OCI-LY7 (cell line): ENCODE data around the gene PPT2. TPM values are rescaled to one million over a fixed set of nuclear protein-coding genes. Genes with fewer than 3 reads are reported as not detected.

ENCODE experiments used
- BruUV-seq: library from RNA; stranded (reverse); fragments of 400-500 nt; replicated peaks from 2 replicates; lab custom pipeline; 2021; lab: Mats Ljungman, UMichigan
- CTCF ChIA-PET: fragments of 300-600 bp; sonication (Branson Sonifier 250); formaldehyde crosslinking; loops from one replicate; lab custom pipeline; 2022; ENCODE audit warnings: antibody characterized with exemption; ENCODE audit not compliant: unreplicated experiment; lab: Charles Lee
- POLR2A ChIA-PET: fragments of 300-600 bp; sonication (Branson Sonifier 250); formaldehyde crosslinking; loops from one replicate; lab custom pipeline; 2022; ENCODE audit warnings: antibody characterized with exemption; lab: Charles Lee
- DNase-seq: peaks from one replicate; pipeline ENCODE4 v3.0.0-alpha.2; 2015; ENCODE audit warnings: low spot score
- H2AFZ ChIP-seq: fragments of 200-600 bp; sonication (generic), shearing (Covaris generic); 2 replicates; pipeline ENCODE4 v1.6.1; 2014; ENCODE audit warnings: mild to moderate bottlenecking, antibody characterized with exemption, low read length, moderate library complexity
- H3K27ac ChIP-seq: fragments of 200-600 bp; sonication (generic); 2 replicates; pipeline ENCODE4 v1.5.1; 2014; ENCODE audit warnings: mixed run types, low read depth, mild to moderate bottlenecking, moderate library complexity, low read length, inconsistent platforms; ENCODE audit not compliant: poor library complexity, severe bottlenecking
- H3K36me3 ChIP-seq: fragments of 200-600 bp; sonication (generic); 2 replicates; pipeline ENCODE4 v1.6.1; 2014; ENCODE audit warnings: mild to moderate bottlenecking, antibody characterized with exemption, low read length, moderate library complexity, mixed read lengths; ENCODE audit not compliant: insufficient read depth
- H3K4me1 ChIP-seq: fragments of 200-600 bp; sonication (generic); 2 replicates; pipeline ENCODE4 v1.5.1; 2014; ENCODE audit warnings: mild to moderate bottlenecking, low read length; ENCODE audit not compliant: insufficient read depth, poor library complexity, severe bottlenecking
- H3K4me2 ChIP-seq: fragments of 200-600 bp; sonication (generic); 2 replicates; pipeline ENCODE4 v1.6.1; 2014; ENCODE audit warnings: mild to moderate bottlenecking, low read length
- H3K4me3 ChIP-seq: fragments of 200-600 bp; sonication (generic); 2 replicates; pipeline ENCODE4 v1.5.1; 2014; ENCODE audit warnings: mild to moderate bottlenecking, low read depth, low read length; ENCODE audit not compliant: poor library complexity, severe bottlenecking
- H3K79me2 ChIP-seq: fragments of 200-600 bp; sonication (generic); 2 replicates; pipeline ENCODE4 v1.6.1; 2016; ENCODE audit warnings: low read depth, mild to moderate bottlenecking, low read length, moderate library complexity, mixed read lengths; ENCODE audit not compliant: insufficient read depth
- H3K9me2 ChIP-seq: fragments of 200-600 bp; sonication (generic); 2 replicates; pipeline ENCODE4 v1.6.1; 2016; ENCODE audit warnings: mild to moderate bottlenecking, low read length, mixed read lengths; ENCODE audit not compliant: insufficient read depth
- H3K9me3 ChIP-seq: fragments of 200-600 bp; sonication (generic); 2 replicates; pipeline ENCODE4 v1.6.1; 2014; ENCODE audit warnings: mild to moderate bottlenecking, mixed run types, low read length, mixed read lengths
- H4K20me1 ChIP-seq: fragments of 200-600 bp; sonication (generic); 2 replicates; pipeline ENCODE4 v1.6.1; 2014; ENCODE audit warnings: mild to moderate bottlenecking, antibody characterized with exemption, low read length, moderate library complexity, mixed read lengths; ENCODE audit not compliant: insufficient read depth
- EZH2phosphoT487 ChIP-seq: fragments of 200-600 bp; sonication (generic); IDR thresholded peaks from 2 replicates; pipeline ENCODE4 v1.6.1; 2018; ENCODE audit warnings: low read depth, borderline replicate concordance, mild to moderate bottlenecking, mixed run types, antibody characterized with exemption, low read length, moderate library complexity, mixed read lengths
- intact Hi-C: fragments of 100-400 bp; cut with micrococcal nuclease; formaldehyde crosslinking; loops from one replicate; pipeline ENCODE4 v1.10.0; 2022; ENCODE audit not compliant: unreplicated experiment
- total RNA-seq, 2 experiments: library from RNA; depleted of rRNA in 1 of 2; stranded (reverse); fragments of >200 nt in 1 of 2; shearing (Covaris generic) in 1 of 2; gene quantifications; 2 replicates each; pipeline ENCODE4 v1.2.3, GENCODE V29; 2014 to 2022
- TF ChIP-seq, protein P1 (sequence below): fragments of 200-600 bp; sonication (generic); conservative IDR thresholded peaks from 2 replicates; pipeline ENCODE4 v1.5.1; 2014; ENCODE audit warnings: mild to moderate bottlenecking, antibody characterized with exemption, low read length, moderate library complexity, mixed read lengths

PPT2 gene
- total RNA-seq, 2 experiments from 2014 or later = 39.0 to 111 TPM

DNA sequence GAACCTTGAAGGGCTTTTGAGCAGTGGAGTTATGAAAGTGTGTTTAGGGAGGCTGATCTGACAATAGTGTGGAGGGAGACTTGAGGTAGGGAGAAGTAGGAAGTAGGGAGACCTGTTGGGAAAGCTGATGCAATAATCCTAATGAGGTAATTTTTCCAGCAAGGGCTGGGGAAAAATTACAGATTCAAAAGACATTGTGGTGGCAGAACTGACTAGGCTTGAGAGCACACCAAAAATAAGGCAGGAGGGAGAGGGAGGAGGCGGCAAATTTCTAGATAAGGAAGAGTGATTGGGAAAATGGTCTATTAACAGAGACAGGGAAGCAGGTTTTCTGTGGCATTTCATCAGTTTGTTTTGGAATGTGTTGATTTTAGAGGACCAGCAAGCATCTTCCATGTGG lies 7.7 kb upstream of the PPT2 start:
- no peak overlapping the region for H3K4me2 ChIP-seq
- H3K4me1 ChIP-seq = no peaks in the 10 kb centered on the region
- no peaks in the 10 kb centered on the region for H3K9me2 ChIP-seq
- no peak overlapping the region for H3K27ac ChIP-seq
- H3K36me3 ChIP-seq = no peaks in the 10 kb centered on the region
- H3K4me3 ChIP-seq = no peak overlapping the region
- DNase-seq = no peak
- intact Hi-C loops = no loop called here
- no peaks in the 10 kb centered on the region for H3K9me3 ChIP-seq
- H2AFZ ChIP-seq = no peak overlapping the region
- CTCF ChIA-PET = no interaction called here
- H4K20me1 ChIP-seq = no peaks in the 10 kb centered on the region
- no peaks in the 10 kb centered on the region for H3K79me2 ChIP-seq
- BruUV-seq = no TSS peak
- POLR2A ChIA-PET = no interaction called here
- TF ChIP-seq EZH2phosphoT487 = no peak
- TF ChIP-seq, protein P1, sequence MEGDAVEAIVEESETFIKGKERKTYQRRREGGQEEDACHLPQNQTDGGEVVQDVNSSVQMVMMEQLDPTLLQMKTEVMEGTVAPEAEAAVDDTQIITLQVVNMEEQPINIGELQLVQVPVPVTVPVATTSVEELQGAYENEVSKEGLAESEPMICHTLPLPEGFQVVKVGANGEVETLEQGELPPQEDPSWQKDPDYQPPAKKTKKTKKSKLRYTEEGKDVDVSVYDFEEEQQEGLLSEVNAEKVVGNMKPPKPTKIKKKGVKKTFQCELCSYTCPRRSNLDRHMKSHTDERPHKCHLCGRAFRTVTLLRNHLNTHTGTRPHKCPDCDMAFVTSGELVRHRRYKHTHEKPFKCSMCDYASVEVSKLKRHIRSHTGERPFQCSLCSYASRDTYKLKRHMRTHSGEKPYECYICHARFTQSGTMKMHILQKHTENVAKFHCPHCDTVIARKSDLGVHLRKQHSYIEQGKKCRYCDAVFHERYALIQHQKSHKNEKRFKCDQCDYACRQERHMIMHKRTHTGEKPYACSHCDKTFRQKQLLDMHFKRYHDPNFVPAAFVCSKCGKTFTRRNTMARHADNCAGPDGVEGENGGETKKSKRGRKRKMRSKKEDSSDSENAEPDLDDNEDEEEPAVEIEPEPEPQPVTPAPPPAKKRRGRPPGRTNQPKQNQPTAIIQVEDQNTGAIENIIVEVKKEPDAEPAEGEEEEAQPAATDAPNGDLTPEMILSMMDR = no peak

GRCh38 chr6:32146687-32147086 lies 7.3 kb upstream of the PPT2 start:
- no TSS peak for BruUV-seq
- ChIA-PET POLR2A (no interaction called here), CTCF (no interaction called here)
- Histone ChIP-seq H3K9me3 (no peaks in the 10 kb centered on the region), H3K4me3 (no peak overlapping the region), H4K20me1 (no peaks in the 10 kb centered on the region), H3K4me2 (no peak overlapping the region), H3K27ac (no peak overlapping the region), H2AFZ (no peak overlapping the region), H3K4me1 (no peaks in the 10 kb centered on the region), H3K79me2 (no peaks in the 10 kb centered on the region), H3K9me2 (no peaks in the 10 kb centered on the region), H3K36me3 (no peaks in the 10 kb centered on the region)
- intact Hi-C loops = no loop called here
- DNase-seq = no peak
- TF ChIP-seq, protein P1 = no peak

DNA sequence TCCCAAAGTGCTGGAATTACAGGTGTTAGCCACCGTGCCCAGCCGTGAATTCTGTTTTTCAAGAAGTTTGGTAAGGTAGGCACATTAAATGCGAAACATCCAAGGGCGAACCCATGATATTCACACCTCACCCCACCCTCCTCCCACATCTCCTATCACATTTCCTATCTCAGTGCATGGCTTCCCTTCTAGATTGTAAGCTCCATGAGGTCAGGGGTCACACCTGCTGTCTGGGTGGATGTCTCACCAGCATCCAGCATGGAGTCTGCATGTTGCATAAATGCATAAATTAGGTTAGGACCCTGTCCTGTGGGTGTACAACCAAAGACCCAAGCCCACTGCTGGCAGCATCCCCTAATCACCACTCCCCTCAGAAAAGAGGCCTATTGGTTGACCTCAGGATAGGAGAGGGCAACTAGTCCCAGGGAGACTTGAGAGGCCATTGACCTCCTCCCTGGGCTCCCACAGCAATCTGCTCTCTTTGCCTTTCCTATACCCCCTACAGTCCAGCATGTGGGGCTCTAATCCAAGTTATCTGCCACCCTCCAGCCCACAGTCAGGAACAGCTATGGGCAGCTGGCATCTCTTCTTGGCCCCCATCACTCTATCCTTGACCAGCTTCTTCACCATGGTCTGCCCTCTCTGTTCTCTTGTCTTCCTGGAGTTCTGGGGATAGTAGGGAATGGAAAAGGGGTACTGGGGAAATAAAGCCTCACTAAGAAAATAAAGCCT lies 6.4 kb upstream of the PPT2 start:
- H3K27ac ChIP-seq = no peak overlapping the region
- peaks cover under 1% of the 10 kb centered on the region for H3K4me1 ChIP-seq
- TF ChIP-seq, protein P1 = no peak
- TF ChIP-seq EZH2phosphoT487 = no peak
- no peaks in the 10 kb centered on the region for H3K36me3 ChIP-seq
- no peak overlapping the region for H3K4me3 ChIP-seq
- CTCF ChIA-PET = no interaction called here
- H3K9me2 ChIP-seq = no peaks in the 10 kb centered on the region
- DNase-seq = no peak
- no peaks in the 10 kb centered on the region for H4K20me1 ChIP-seq
- no peaks in the 10 kb centered on the region for H3K79me2 ChIP-seq
- no peaks in the 10 kb centered on the region for H3K9me3 ChIP-seq
- intact Hi-C loops = no loop called here
- no TSS peak for BruUV-seq
- H3K4me2 ChIP-seq = no peak overlapping the region
- POLR2A ChIA-PET = interaction anchor here (0.5 kb wide), 1 partner anchor 13 kb away, joined by 3 read pairs; no protein-coding TSS in a partner anchor
- H2AFZ ChIP-seq = no peak overlapping the region
